Loucy (cell line): Measurements from ENCODE around the gene UVSSA.

Source experiments
- H2AFZ ChIP-seq: fragments of 200-600 bp; sonication (generic); 2 replicates; pipeline ENCODE4 v1.6.0; 2016; ENCODE audit warnings: antibody characterized with exemption, mild to moderate bottlenecking, low read length, moderate library complexity
- H3F3A ChIP-seq: fragments of 200-600 bp; 2 replicates; pipeline ENCODE4 v1.6.0; 2016; ENCODE audit warnings: antibody characterized with exemption, low read depth, mild to moderate bottlenecking
- H3K27me3 ChIP-seq: fragments of 200-600 bp; sonication (generic); 2 replicates; pipeline ENCODE4 v1.6.1; 2014; ENCODE audit warnings: low read length, mild to moderate bottlenecking; ENCODE audit not compliant: insufficient read depth, poor library complexity, severe bottlenecking
- H3K36me3 ChIP-seq: fragments of 200-600 bp; sonication (generic); 2 replicates; pipeline ENCODE4 v1.6.1; 2016; ENCODE audit warnings: low read length; ENCODE audit not compliant: insufficient read depth
- H3K4me1 ChIP-seq: fragments of 200-600 bp; sonication (generic); 2 replicates; pipeline ENCODE4 v1.5.1; 2014; ENCODE audit warnings: low read length, mild to moderate bottlenecking; ENCODE audit not compliant: insufficient read depth, poor library complexity, severe bottlenecking
- H3K4me2 ChIP-seq: fragments of 200-600 bp; sonication (generic); 2 replicates; pipeline ENCODE4 v1.6.0; 2014; ENCODE audit warnings: antibody characterized with exemption, low read length, low read depth, mild to moderate bottlenecking; ENCODE audit not compliant: poor library complexity, severe bottlenecking
- H3K4me3 ChIP-seq: fragments of 200-600 bp; sonication (generic); 2 replicates; pipeline ENCODE4 v1.5.1; 2014; ENCODE audit warnings: low read length, mild to moderate bottlenecking, mixed read lengths; ENCODE audit not compliant: poor library complexity, severe bottlenecking
- H3K79me2 ChIP-seq: fragments of 200-600 bp; sonication (generic); 2 replicates; pipeline ENCODE4 v1.6.1; 2014; ENCODE audit warnings: low read length; ENCODE audit not compliant: insufficient read depth
- H3K9ac ChIP-seq: fragments of 200-600 bp; sonication (generic); 2 replicates; pipeline ENCODE4 v1.6.0; 2014; ENCODE audit warnings: mild to moderate bottlenecking, low read depth, low read length, moderate library complexity; ENCODE audit not compliant: poor library complexity, severe bottlenecking
- H3K9me2 ChIP-seq: fragments of 200-600 bp; sonication (generic); replicated peaks from 2 replicates; pipeline ENCODE4 v1.6.1; 2016; ENCODE audit warnings: low read depth, low read length, mixed read lengths
- H3K9me3 ChIP-seq: fragments of 200-600 bp; sonication (generic); 2 replicates; pipeline ENCODE4 v1.6.1; 2014; ENCODE audit warnings: mild to moderate bottlenecking, antibody characterized with exemption, low read length, low read depth; ENCODE audit not compliant: insufficient read depth
- H4K20me1 ChIP-seq: fragments of 200-600 bp; sonication (generic); 2 replicates; pipeline ENCODE4 v1.6.0; 2014; ENCODE audit warnings: antibody characterized with exemption, low read length, mild to moderate bottlenecking; ENCODE audit not compliant: insufficient read depth, poor library complexity, severe bottlenecking
- EZH2phosphoT487 ChIP-seq: fragments of 200-600 bp; IDR thresholded peaks from 2 replicates; pipeline ENCODE4 v1.6.1; 2018; ENCODE audit warnings: antibody characterized with exemption, mild to moderate bottlenecking, moderate library complexity, borderline replicate concordance
- TF ChIP-seq, protein P1 (sequence below): fragments of 200-600 bp; sonication (generic); conservative IDR thresholded peaks from 2 replicates; pipeline ENCODE4 v1.5.1; 2014; ENCODE audit warnings: mild to moderate bottlenecking, antibody characterized with exemption, low read length

The UVSSA gene

DNA sequence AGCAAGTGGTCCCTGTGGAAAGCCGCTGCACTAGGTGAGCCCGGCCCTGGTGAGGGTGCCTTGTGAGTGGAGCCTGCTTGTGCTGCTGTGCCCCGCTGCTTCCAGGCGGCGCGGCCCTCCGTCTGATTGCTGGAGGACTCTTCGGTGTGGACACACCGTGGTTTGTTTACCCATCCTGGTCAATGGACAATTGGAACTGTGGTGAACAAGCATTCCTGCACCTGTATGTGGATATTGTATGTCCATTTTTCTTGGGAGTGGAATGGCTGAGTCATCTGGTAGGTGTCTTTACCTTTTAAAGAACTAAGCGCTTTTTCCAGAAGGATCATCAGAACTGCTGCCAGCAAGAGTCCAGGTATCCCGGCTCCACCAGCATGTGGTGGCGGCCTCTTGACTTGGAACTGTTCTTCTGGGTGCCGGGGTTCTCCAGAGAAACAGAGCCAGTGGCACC, 41.7 kb upstream of the UVSSA start:
- Histone ChIP-seq H3F3A (no peaks in the 10 kb centered on the region), H3K36me3 (no peaks in the 10 kb centered on the region; the same call in 1 of the 2 replicates), H3K27me3 (no peaks in the 10 kb centered on the region), H2AFZ (no peak overlapping the region), H3K9me2 (no peaks in the 10 kb centered on the region), H3K4me2 (peak overlapping the region; percentile 21), H3K4me1 (peaks cover 6% of the 10 kb centered on the region), H3K9me3 (no peaks in the 10 kb centered on the region), H3K9ac (no peak overlapping the region), H4K20me1 (peaks cover 21% of the 10 kb centered on the region), H3K4me3 (no peak overlapping the region), H3K79me2 (peaks cover 91% of the 10 kb centered on the region)
- TF ChIP-seq, protein P1, sequence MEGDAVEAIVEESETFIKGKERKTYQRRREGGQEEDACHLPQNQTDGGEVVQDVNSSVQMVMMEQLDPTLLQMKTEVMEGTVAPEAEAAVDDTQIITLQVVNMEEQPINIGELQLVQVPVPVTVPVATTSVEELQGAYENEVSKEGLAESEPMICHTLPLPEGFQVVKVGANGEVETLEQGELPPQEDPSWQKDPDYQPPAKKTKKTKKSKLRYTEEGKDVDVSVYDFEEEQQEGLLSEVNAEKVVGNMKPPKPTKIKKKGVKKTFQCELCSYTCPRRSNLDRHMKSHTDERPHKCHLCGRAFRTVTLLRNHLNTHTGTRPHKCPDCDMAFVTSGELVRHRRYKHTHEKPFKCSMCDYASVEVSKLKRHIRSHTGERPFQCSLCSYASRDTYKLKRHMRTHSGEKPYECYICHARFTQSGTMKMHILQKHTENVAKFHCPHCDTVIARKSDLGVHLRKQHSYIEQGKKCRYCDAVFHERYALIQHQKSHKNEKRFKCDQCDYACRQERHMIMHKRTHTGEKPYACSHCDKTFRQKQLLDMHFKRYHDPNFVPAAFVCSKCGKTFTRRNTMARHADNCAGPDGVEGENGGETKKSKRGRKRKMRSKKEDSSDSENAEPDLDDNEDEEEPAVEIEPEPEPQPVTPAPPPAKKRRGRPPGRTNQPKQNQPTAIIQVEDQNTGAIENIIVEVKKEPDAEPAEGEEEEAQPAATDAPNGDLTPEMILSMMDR = no peak
- no peak for TF ChIP-seq EZH2phosphoT487

DNA sequence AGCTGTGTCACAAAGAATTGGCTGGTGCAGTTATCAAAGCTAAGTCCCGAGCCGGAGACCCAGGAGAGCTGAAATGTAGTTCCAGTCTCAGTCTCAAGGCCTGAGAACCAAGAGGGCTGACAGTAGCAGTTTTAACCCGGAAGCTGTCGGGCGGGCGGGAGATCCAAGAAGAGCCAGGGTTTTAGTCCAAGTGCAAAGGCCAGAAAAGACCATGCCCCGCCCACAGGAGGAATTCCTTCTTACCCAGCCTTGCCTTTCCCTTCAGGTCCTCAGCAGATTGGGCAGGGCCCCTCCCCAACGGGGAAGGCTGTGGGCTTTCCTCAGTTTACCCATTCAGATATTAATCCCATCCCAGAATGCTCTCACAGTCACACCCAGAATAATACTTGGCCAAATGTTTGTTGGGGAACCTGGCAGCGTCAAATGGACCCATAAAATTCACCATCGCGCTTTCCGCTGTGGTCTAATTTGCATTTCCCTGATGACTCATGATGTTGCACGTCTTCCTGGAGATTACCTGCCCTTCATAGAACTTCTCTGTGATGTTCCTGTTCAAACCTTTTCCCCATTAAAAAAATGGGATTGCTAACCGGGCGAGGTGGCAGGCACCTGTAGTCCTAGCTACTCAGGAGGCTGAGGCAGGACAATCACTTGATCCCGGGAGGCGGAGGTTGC, 41.1 kb upstream of the UVSSA start:
- peaks cover 6% of the 10 kb centered on the region for H3K4me1 ChIP-seq
- H4K20me1 ChIP-seq = peaks cover 21% of the 10 kb centered on the region
- H3F3A ChIP-seq = no peaks in the 10 kb centered on the region
- no peaks in the 10 kb centered on the region for H3K27me3 ChIP-seq
- H2AFZ ChIP-seq = no peak overlapping the region
- peaks cover 91% of the 10 kb centered on the region for H3K79me2 ChIP-seq
- peak overlapping the region; percentile 21 for H3K4me2 ChIP-seq
- no peak overlapping the region for H3K9ac ChIP-seq
- peak overlapping the region; percentile 16 for H3K4me3 ChIP-seq
- no peak for TF ChIP-seq EZH2phosphoT487
- TF ChIP-seq, protein P1 = no peak
- H3K9me3 ChIP-seq = no peaks in the 10 kb centered on the region
- no peaks in the 10 kb centered on the region; the same call in 1 of the 2 replicates for H3K36me3 ChIP-seq
- H3K9me2 ChIP-seq = no peaks in the 10 kb centered on the region

DNA sequence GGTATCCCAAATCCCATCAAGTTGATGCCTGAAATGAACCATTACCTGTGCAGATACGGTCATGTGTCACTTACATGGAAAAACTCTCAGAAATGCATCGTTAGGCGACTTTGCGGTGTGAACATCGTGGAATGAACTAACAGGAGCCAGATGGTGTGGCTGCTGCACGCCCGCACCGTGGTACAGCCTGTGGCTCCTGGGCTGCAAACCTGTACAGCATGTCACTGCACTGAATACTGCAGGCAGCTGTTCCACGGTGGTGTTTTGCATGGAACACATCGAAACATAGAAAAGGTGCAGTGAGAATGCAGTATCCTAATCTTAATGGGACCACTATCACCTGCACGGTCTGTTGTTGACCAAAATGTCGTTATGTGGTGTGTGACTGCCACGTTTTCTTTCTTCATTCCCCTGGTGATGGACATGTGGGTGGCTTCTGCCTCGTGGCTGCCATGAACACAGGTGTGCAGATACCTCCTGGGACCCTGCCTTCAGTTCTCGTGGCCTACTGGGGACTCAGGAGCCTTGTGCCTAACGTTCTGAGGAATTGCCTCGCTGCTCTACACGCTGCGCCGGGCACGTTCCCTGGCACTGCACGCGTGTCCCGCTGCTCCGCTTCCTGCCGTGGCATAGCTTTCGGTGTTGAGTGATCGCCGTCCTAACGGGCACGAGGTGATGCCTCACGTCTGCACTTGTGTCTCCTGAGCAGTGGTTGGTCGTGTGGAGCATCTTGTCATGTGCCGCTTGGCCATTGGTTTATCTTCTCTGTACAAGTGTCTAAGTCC, 38.9 kb upstream of the UVSSA start:
- TF ChIP-seq EZH2phosphoT487 = no peak
- TF ChIP-seq, protein P1 = no peak
- H3K9ac ChIP-seq = no peak overlapping the region
- H3K4me3 ChIP-seq = no peak overlapping the region
- no peak overlapping the region for H2AFZ ChIP-seq
- H3K36me3 ChIP-seq = peaks cover 11% of the 10 kb centered on the region; the same call in 1 of the 2 replicates
- no peaks in the 10 kb centered on the region for H3K27me3 ChIP-seq
- H3K79me2 ChIP-seq = peaks cover 78% of the 10 kb centered on the region
- peaks cover 6% of the 10 kb centered on the region for H3K4me1 ChIP-seq
- H3K4me2 ChIP-seq = no peak overlapping the region
- no peaks in the 10 kb centered on the region for H3F3A ChIP-seq
- no peaks in the 10 kb centered on the region for H3K9me2 ChIP-seq
- no peaks in the 10 kb centered on the region for H3K9me3 ChIP-seq
- peaks cover 21% of the 10 kb centered on the region for H4K20me1 ChIP-seq
